ENCODE data around the gene STK40.

STK40 gene

DNA sequence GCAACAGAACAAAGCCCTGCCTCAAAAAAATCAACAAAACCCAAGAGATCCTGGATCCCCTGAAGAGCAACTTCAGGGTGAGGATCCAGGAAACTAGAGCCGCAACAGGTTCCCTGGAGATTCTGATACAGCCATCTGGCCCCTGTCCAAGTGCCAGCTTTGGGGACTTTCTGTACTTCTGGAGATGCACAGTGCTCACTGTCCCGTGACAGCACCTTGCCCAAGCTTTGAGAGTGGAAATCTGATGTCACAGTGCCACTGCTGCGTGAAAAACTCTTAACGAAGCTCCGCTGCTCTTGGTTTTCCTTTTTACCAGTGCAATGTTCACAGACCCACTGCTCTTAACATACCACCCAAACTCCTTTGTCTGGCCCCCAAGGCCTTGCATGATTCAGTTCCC, 26.3 kb downstream of the STK40 start:
- Histone ChIP-seq H3K27me3 (ENCODE audit: control insufficient read depth, low read length) (no peaks in the 10 kb centered on the region), H3K9me3 (ENCODE audit: control insufficient read depth, insufficient read depth, low read length) (no peaks in the 10 kb centered on the region), H3K79me2 (ENCODE audit: control insufficient read depth, low read length) (peaks cover 43% of the 10 kb centered on the region), H3K9me2 (replicated peaks; ENCODE audit: control insufficient read depth, low read length) (no peaks in the 10 kb centered on the region), H4K20me1 (ENCODE audit: control insufficient read depth, insufficient read depth, low read depth, low read length) (0 out of 2 replicates have a peak, but pooled peaks cover 6% of the 10 kb centered on the region), H3K36me3 (ENCODE audit: control insufficient read depth, low read length) (peaks cover 85% of the 10 kb centered on the region), H3F3A (ENCODE audit: control insufficient read depth, insufficient read depth) (no peaks in the 10 kb centered on the region), H3K4me1 (ENCODE audit: control insufficient read depth, low read length) (peaks cover 20% of the 10 kb centered on the region), H3K4me2 (ENCODE audit: low read length) (0 out of 2 replicates have a peak overlapping the region, but pooled peaks have one; percentile 9), H3K4me3 (ENCODE audit: low read length) (no peak overlapping the region), H3K27ac (ENCODE audit: low read depth, low read length) (no peak overlapping the region)
- TF ChIP-seq, protein P1, sequence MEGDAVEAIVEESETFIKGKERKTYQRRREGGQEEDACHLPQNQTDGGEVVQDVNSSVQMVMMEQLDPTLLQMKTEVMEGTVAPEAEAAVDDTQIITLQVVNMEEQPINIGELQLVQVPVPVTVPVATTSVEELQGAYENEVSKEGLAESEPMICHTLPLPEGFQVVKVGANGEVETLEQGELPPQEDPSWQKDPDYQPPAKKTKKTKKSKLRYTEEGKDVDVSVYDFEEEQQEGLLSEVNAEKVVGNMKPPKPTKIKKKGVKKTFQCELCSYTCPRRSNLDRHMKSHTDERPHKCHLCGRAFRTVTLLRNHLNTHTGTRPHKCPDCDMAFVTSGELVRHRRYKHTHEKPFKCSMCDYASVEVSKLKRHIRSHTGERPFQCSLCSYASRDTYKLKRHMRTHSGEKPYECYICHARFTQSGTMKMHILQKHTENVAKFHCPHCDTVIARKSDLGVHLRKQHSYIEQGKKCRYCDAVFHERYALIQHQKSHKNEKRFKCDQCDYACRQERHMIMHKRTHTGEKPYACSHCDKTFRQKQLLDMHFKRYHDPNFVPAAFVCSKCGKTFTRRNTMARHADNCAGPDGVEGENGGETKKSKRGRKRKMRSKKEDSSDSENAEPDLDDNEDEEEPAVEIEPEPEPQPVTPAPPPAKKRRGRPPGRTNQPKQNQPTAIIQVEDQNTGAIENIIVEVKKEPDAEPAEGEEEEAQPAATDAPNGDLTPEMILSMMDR (IDR thresholded peaks at IDR 0.05; ENCODE audit: low read depth, low read length, poor library complexity, severe bottlenecking): no peak

DNA sequence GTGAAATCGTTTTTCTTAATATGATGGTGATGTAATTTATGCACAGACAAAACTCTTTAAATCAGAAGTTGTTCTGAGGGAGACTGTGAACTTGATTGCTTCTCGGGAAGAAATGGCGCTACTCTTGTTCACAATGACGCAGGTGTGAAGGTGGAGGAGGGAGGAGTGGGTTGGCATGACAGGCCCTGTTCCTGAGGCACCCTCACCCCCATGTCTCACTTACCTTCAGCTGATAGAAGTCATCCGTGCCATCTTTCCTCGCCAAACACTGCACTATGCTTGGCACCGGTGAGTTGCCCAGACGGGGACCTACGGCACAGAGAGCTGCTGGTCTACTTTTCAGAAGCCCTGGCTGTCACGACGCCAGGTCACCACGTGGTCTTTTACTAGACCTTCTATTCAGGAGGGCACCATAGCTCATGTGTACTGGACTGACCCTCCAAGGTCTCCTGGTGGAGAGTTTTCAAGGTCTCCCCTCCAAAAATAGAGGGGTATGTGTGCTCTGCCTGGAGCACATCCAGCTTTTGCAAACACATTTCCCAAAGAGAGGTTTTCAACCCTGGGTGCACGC, 27.1 kb downstream of the STK40 start:
- Histone ChIP-seq H3K9me2 (replicated peaks; ENCODE audit: control insufficient read depth, low read length) (no peaks in the 10 kb centered on the region), H3K4me1 (ENCODE audit: control insufficient read depth, low read length) (peaks cover 20% of the 10 kb centered on the region), H3K27ac (ENCODE audit: low read depth, low read length) (no peak overlapping the region), H3K79me2 (ENCODE audit: control insufficient read depth, low read length) (peaks cover 38% of the 10 kb centered on the region), H4K20me1 (ENCODE audit: control insufficient read depth, insufficient read depth, low read depth, low read length) (0 out of 2 replicates have a peak, but pooled peaks cover 6% of the 10 kb centered on the region), H3K36me3 (ENCODE audit: control insufficient read depth, low read length) (peaks cover 88% of the 10 kb centered on the region), H3K4me3 (ENCODE audit: low read length) (no peak overlapping the region), H3K27me3 (ENCODE audit: control insufficient read depth, low read length) (no peaks in the 10 kb centered on the region), H3K9me3 (ENCODE audit: control insufficient read depth, insufficient read depth, low read length) (no peaks in the 10 kb centered on the region), H3K4me2 (ENCODE audit: low read length) (no peak overlapping the region), H3F3A (ENCODE audit: control insufficient read depth, insufficient read depth) (no peaks in the 10 kb centered on the region)
- no peak for TF ChIP-seq EZH2phosphoT487 (IDR thresholded peaks at IDR 0.05; ENCODE audit: borderline replicate concordance, low read length)
- TF ChIP-seq, protein P1 (IDR thresholded peaks at IDR 0.05; ENCODE audit: low read depth, low read length, poor library complexity, severe bottlenecking): no peak

DNA sequence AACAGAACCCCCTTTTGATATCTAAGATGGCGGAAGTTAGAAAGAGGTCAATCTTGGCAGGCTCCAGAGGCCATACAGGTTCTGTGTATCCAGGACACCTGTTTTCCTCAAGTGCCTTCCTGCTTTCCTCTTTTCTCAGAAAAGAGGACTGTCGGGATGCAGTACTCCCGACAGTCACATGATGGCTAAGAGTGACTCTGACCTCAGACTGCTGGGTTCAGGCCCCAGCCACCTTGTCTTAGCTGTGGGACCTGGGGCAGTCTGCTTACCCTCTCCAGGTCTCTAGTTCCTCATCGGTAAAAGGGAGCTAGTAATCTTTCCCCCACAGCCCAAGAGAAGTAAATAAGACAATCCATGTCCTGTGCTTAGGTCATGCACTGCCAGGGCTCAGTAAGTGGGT, 29.9 kb downstream of the STK40 start:
- Histone ChIP-seq H3K36me3 (ENCODE audit: control insufficient read depth, low read length) (peaks cover 91% of the 10 kb centered on the region), H3K9me2 (replicated peaks; ENCODE audit: control insufficient read depth, low read length) (no peaks in the 10 kb centered on the region), H3K27me3 (ENCODE audit: control insufficient read depth, low read length) (no peaks in the 10 kb centered on the region), H3K4me1 (ENCODE audit: control insufficient read depth, low read length) (peaks cover 14% of the 10 kb centered on the region), H3F3A (ENCODE audit: control insufficient read depth, insufficient read depth) (no peaks in the 10 kb centered on the region), H3K4me3 (ENCODE audit: low read length) (no peak overlapping the region), H4K20me1 (ENCODE audit: control insufficient read depth, insufficient read depth, low read depth, low read length) (0 out of 2 replicates have a peak, but pooled peaks cover 6% of the 10 kb centered on the region), H3K9me3 (ENCODE audit: control insufficient read depth, insufficient read depth, low read length) (no peaks in the 10 kb centered on the region), H3K4me2 (ENCODE audit: low read length) (no peak overlapping the region), H3K79me2 (ENCODE audit: control insufficient read depth, low read length) (peaks cover 12% of the 10 kb centered on the region), H3K27ac (ENCODE audit: low read depth, low read length) (no peak overlapping the region)
- TF ChIP-seq, protein P1 (IDR thresholded peaks at IDR 0.05; ENCODE audit: low read depth, low read length, poor library complexity, severe bottlenecking): no peak
- no peak for TF ChIP-seq EZH2phosphoT487 (IDR thresholded peaks at IDR 0.05; ENCODE audit: borderline replicate concordance, low read length)

All from DOHH2 (cell line).